Ovary (tissue), 3 donors: ENCODE data around the gene DLG5.

Experiments
- EP300 ChIP-seq: sonication (generic); formaldehyde crosslinking; IDR thresholded peaks from one replicate; pipeline ENCODE4 v1.6.1; 2017; ENCODE audit warnings: antibody characterized with exemption
- POLR2A ChIP-seq: fragments of 450-650 bp; IDR thresholded peaks from one replicate; pipeline ENCODE4 v1.6.1; 2017; ENCODE audit warnings: antibody characterized with exemption, mild to moderate bottlenecking, moderate library complexity
- TF ChIP-seq, protein P1 (sequence below), 3 donors: fragments of 450-650 bp in 2 of 3; fragments of 200-600 bp in 1 of 3; IDR thresholded peaks; one replicate each; pipeline versions ENCODE4 v1.5.1 to v1.8.0; 2016 to 2022; ENCODE audit warnings: antibody characterized with exemption in 3 of 3, mild to moderate bottlenecking in 1 of 3
- donor health status: DM: no; HTN: no; CAD: no.

DNA sequence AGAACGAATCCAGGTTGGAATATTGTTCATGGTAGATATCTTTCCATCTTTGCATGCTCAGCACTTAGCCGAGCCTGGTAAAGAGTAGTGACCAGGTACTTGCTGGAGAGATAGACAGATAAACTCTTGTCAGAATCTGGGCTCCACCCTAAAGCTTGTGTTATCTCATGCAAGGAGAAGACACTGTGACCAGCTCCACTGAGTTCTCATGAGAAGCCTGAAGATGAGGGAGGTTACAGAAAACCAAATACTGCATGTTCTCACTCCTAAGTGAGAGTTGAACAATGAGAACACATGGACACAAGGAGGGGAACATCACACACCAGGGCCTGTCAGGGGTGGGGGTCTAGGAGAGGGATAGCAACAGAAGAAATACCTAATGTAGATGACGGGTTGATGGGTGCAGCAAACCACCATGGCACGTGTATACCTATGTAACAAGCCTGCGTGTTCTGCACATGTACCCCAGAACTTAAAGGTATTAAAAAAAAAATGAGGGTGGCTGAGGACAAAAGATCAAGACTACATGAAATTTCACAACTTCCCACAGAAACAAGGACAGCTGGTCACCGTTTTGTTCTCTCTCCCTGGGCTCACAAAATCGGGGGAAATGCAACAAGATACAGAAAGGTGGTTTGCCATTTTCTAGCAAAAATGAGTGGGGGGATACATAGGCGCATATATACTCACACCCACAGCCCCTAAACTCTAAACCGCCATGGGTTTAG, 17.4 kb downstream of the DLG5 start:
- TF ChIP-seq, protein P1, sequence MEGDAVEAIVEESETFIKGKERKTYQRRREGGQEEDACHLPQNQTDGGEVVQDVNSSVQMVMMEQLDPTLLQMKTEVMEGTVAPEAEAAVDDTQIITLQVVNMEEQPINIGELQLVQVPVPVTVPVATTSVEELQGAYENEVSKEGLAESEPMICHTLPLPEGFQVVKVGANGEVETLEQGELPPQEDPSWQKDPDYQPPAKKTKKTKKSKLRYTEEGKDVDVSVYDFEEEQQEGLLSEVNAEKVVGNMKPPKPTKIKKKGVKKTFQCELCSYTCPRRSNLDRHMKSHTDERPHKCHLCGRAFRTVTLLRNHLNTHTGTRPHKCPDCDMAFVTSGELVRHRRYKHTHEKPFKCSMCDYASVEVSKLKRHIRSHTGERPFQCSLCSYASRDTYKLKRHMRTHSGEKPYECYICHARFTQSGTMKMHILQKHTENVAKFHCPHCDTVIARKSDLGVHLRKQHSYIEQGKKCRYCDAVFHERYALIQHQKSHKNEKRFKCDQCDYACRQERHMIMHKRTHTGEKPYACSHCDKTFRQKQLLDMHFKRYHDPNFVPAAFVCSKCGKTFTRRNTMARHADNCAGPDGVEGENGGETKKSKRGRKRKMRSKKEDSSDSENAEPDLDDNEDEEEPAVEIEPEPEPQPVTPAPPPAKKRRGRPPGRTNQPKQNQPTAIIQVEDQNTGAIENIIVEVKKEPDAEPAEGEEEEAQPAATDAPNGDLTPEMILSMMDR (IDR thresholded peaks at IDR 0.05) = no peak
- TF ChIP-seq EP300 (no peak), POLR2A (no peak)
